Activated naive CD4-positive, alpha-beta T cell treated with anti-CD3 and anti-CD28 coated beads, Interleukin-2, amount 10 ng/mL, durations not matched to agents 7 days and 5 days (primary cell): Measurements from ENCODE around the gene WWP2.

Experiments
- CTCF ChIA-PET: fragments of 350-600 bp; sonication (Branson Sonifier 250); formaldehyde crosslinking; loops from one replicate; lab custom pipeline; 2021; ENCODE audit warnings: antibody characterized with exemption; lab: Charles Lee
- DNase-seq: peaks from one replicate; pipeline ENCODE4 v3.0.0-alpha.2; 2020
- H3K27ac Mint-ChIP-seq: one replicate; pipeline ENCODE4 v1.8.0; 2021; ENCODE audit warnings: mild to moderate bottlenecking, moderate library complexity, mixed read lengths
- H3K27me3 Mint-ChIP-seq: one replicate; pipeline ENCODE4 v1.8.0; 2021; ENCODE audit warnings: mild to moderate bottlenecking, mixed read lengths
- H3K36me3 Mint-ChIP-seq: one replicate; pipeline ENCODE4 v1.8.0; 2021; ENCODE audit warnings: mixed read lengths
- H3K4me1 Mint-ChIP-seq: one replicate; pipeline ENCODE4 v1.8.0; 2021; ENCODE audit warnings: mixed read lengths
- H3K4me3 Mint-ChIP-seq: one replicate; pipeline ENCODE4 v1.8.0; 2021; ENCODE audit warnings: mild to moderate bottlenecking, moderate library complexity, mixed read lengths
- H3K9me3 Mint-ChIP-seq: one replicate; pipeline ENCODE4 v1.8.0; 2021; ENCODE audit warnings: mixed read lengths

The WWP2 gene

GRCh38 chr16:69927056-69927757, 165.1 kb downstream of the WWP2 start:
- no peaks in the 10 kb centered on the region for H3K9me3 Mint-ChIP-seq
- CTCF ChIA-PET: interaction anchor here (0.7 to 4.2 kb wide), 2 partner anchors 132 to 457 kb away, joined by 3 to 29 read pairs; no protein-coding TSS in a partner anchor
- no peaks in the 10 kb centered on the region for H3K4me1 Mint-ChIP-seq
- H3K27me3 Mint-ChIP-seq: no peaks in the 10 kb centered on the region
- peaks cover 14% of the 10 kb centered on the region for H3K36me3 Mint-ChIP-seq
- no peak overlapping the region for H3K27ac Mint-ChIP-seq
- no peak for DNase-seq
- H3K4me3 Mint-ChIP-seq: no peak overlapping the region

GRCh38 chr16:69928856-69929400, 166.8 kb downstream of the WWP2 start:
- CTCF ChIA-PET: interaction anchor here (1.4 to 4.2 kb wide), 3 partner anchors 9 to 532 kb away, joined by 4 to 29 read pairs (median 4); no protein-coding TSS in a partner anchor

GRCh38 chr16:69929480-69929879, 167.3 kb downstream of the WWP2 start:
- Mint-ChIP-seq H3K27ac (no peak overlapping the region), H3K36me3 (peaks cover 24% of the 10 kb centered on the region), H3K9me3 (no peaks in the 10 kb centered on the region), H3K4me1 (no peaks in the 10 kb centered on the region), H3K27me3 (no peaks in the 10 kb centered on the region), H3K4me3 (no peak overlapping the region)
- CTCF ChIA-PET: interaction anchor here (1.2 to 4.2 kb wide), 7 partner anchors 8 to 533 kb away, joined by 4 to 29 read pairs (median 6); no protein-coding TSS in a partner anchor
- DNase-seq: no peak

More at GRCh38 chr16:69928856-69929400, 166.8 kb downstream of the WWP2 start:
- Mint-ChIP-seq H3K4me3 (no peak overlapping the region), H3K27me3 (no peaks in the 10 kb centered on the region), H3K36me3 (peaks cover 20% of the 10 kb centered on the region), H3K27ac (no peak overlapping the region), H3K9me3 (no peaks in the 10 kb centered on the region), H3K4me1 (no peaks in the 10 kb centered on the region)
- no peak for DNase-seq

- CTCF ChIA-PET: interaction anchor here (0.6 to 4.2 kb wide), 21 partner anchors 7 to 534 kb away, joined by 3 to 29 read pairs (median 4); no protein-coding TSS in a partner anchor
- Mint-ChIP-seq H3K4me3 (no peak overlapping the region), H3K36me3 (peaks cover 26% of the 10 kb centered on the region), H3K27me3 (no peaks in the 10 kb centered on the region), H3K4me1 (no peaks in the 10 kb centered on the region), H3K9me3 (no peaks in the 10 kb centered on the region), H3K27ac (no peak overlapping the region)
- DNase-seq: peak; percentile 61
Observed at GRCh38 chr16:69930117-69930776, 168.1 kb downstream of the WWP2 start.

- Mint-ChIP-seq H3K36me3 (peaks cover 30% of the 10 kb centered on the region), H3K4me3 (no peak overlapping the region), H3K4me1 (no peaks in the 10 kb centered on the region), H3K27me3 (no peaks in the 10 kb centered on the region), H3K27ac (no peak overlapping the region), H3K9me3 (no peaks in the 10 kb centered on the region)
- DNase-seq: no peak
- CTCF ChIA-PET: interaction anchor here (2.3 kb wide), 1 partner anchor 10 kb away, joined by 11 read pairs; no protein-coding TSS in a partner anchor
Observed at GRCh38 chr16:69931631-69932030, 169.5 kb downstream of the WWP2 start.

GRCh38 chr16:69932228-69932627, 170.1 kb downstream of the WWP2 start:
- Mint-ChIP-seq H3K36me3 (peaks cover 36% of the 10 kb centered on the region), H3K4me3 (no peak overlapping the region), H3K27ac (no peak overlapping the region), H3K4me1 (no peaks in the 10 kb centered on the region), H3K9me3 (no peaks in the 10 kb centered on the region), H3K27me3 (no peaks in the 10 kb centered on the region)
- DNase-seq: no peak
- CTCF ChIA-PET: no interaction called here

GRCh38 chr16:69932691-69933392, 170.7 kb downstream of the WWP2 start:
- no peaks in the 10 kb centered on the region for H3K27me3 Mint-ChIP-seq
- H3K27ac Mint-ChIP-seq: no peak overlapping the region
- no peak overlapping the region for H3K4me3 Mint-ChIP-seq
- no peaks in the 10 kb centered on the region for H3K4me1 Mint-ChIP-seq
- peaks cover 41% of the 10 kb centered on the region for H3K36me3 Mint-ChIP-seq
- CTCF ChIA-PET: no interaction called here
- no peak for DNase-seq
- H3K9me3 Mint-ChIP-seq: no peaks in the 10 kb centered on the region

- H3K36me3 Mint-ChIP-seq: peaks cover 45% of the 10 kb centered on the region
- CTCF ChIA-PET: no interaction called here
- no peaks in the 10 kb centered on the region for H3K4me1 Mint-ChIP-seq
- H3K27me3 Mint-ChIP-seq: no peaks in the 10 kb centered on the region
- no peak for DNase-seq
- no peak overlapping the region for H3K4me3 Mint-ChIP-seq
- no peaks in the 10 kb centered on the region for H3K9me3 Mint-ChIP-seq
- H3K27ac Mint-ChIP-seq: no peak overlapping the region
Observed at GRCh38 chr16:69934044-69934443, 171.9 kb downstream of the WWP2 start.

GRCh38 chr16:69934751-69935150, 172.6 kb downstream of the WWP2 start:
- Mint-ChIP-seq H3K4me1 (no peaks in the 10 kb centered on the region), H3K36me3 (peaks cover 45% of the 10 kb centered on the region), H3K27ac (no peak overlapping the region), H3K9me3 (no peaks in the 10 kb centered on the region), H3K4me3 (no peak overlapping the region), H3K27me3 (no peaks in the 10 kb centered on the region)
- CTCF ChIA-PET: no interaction called here
- no peak for DNase-seq

- H3K27ac Mint-ChIP-seq: no peak overlapping the region
- CTCF ChIA-PET: interaction anchor here (1.5 kb wide), 1 partner anchor 226 kb away, joined by 3 read pairs; no protein-coding TSS in a partner anchor
Observed at GRCh38 chr16:69935278-69935711, 173.2 kb downstream of the WWP2 start.

GRCh38 chr16:69935740-69936139, 173.6 kb downstream of the WWP2 start:
- Mint-ChIP-seq H3K4me1 (no peaks in the 10 kb centered on the region), H3K36me3 (peaks cover 39% of the 10 kb centered on the region), H3K27me3 (no peaks in the 10 kb centered on the region), H3K9me3 (no peaks in the 10 kb centered on the region), H3K27ac (no peak overlapping the region), H3K4me3 (no peak overlapping the region)
- CTCF ChIA-PET: interaction anchor here (1.5 kb wide), 1 partner anchor 226 kb away, joined by 3 read pairs; no protein-coding TSS in a partner anchor
- no peak for DNase-seq

More at GRCh38 chr16:69935278-69935711, 173.2 kb downstream of the WWP2 start:
- no peaks in the 10 kb centered on the region for H3K4me1 Mint-ChIP-seq
- no peaks in the 10 kb centered on the region for H3K27me3 Mint-ChIP-seq
- no peak overlapping the region for H3K4me3 Mint-ChIP-seq
- H3K9me3 Mint-ChIP-seq: no peaks in the 10 kb centered on the region
- peaks cover 40% of the 10 kb centered on the region for H3K36me3 Mint-ChIP-seq
- DNase-seq: no peak

- H3K4me3 Mint-ChIP-seq: no peak overlapping the region
- no peak for DNase-seq
- no peaks in the 10 kb centered on the region for H3K9me3 Mint-ChIP-seq
- H3K27me3 Mint-ChIP-seq: no peaks in the 10 kb centered on the region
- no peaks in the 10 kb centered on the region for H3K4me1 Mint-ChIP-seq
- CTCF ChIA-PET: interaction anchor here (1.5 kb wide), 1 partner anchor 227 kb away, joined by 3 read pairs; no protein-coding TSS in a partner anchor
- H3K27ac Mint-ChIP-seq: no peak overlapping the region
- H3K36me3 Mint-ChIP-seq: peaks cover 37% of the 10 kb centered on the region
Observed at GRCh38 chr16:69936252-69936651, 174.1 kb downstream of the WWP2 start.

- Mint-ChIP-seq H3K4me1 (no peaks in the 10 kb centered on the region), H3K27ac (no peak overlapping the region), H3K36me3 (peaks cover 35% of the 10 kb centered on the region), H3K4me3 (no peak overlapping the region), H3K9me3 (no peaks in the 10 kb centered on the region), H3K27me3 (no peaks in the 10 kb centered on the region)
- CTCF ChIA-PET: interaction anchor here (1.5 kb wide), 1 partner anchor 227 kb away, joined by 3 read pairs; no protein-coding TSS in a partner anchor
- DNase-seq: no peak
Observed at GRCh38 chr16:69936751-69937211, 174.6 kb downstream of the WWP2 start.
